A549 (cell line): ENCODE data around the gene CHTOP. TPM values are rescaled to one million over a fixed set of nuclear protein-coding genes. Genes with fewer than 3 reads are reported as not detected.

Experiments
- ATAC-seq, 2 experiments: fragments of 200-7000 bp in 1 of 2; fragments of >200 bp in 1 of 2; cut with Nextera tagmentation in 1 of 2; cut with Tn5 transposase in 1 of 2; 3 replicates each; pipeline versions ENCODE4 v1.8.0 to v1.9.1; 2018 to 2020; ENCODE audit warnings: mild to moderate bottlenecking in 1 of 2, moderate library complexity in 1 of 2
- CTCF ChIA-PET: fragments of 300-600 bp; sonication (Branson Sonifier 250); formaldehyde crosslinking; extraction: SDS; loops from one replicate; lab custom pipeline; 2021; ENCODE audit warnings: antibody characterized with exemption, inconsistent platforms; lab: Yijun Ruan, JAX
- POLR2A ChIA-PET: fragments of 350-600 bp; formaldehyde crosslinking; extraction: SDS; loops from one replicate; lab custom pipeline; 2021; ENCODE audit warnings: antibody characterized with exemption, inconsistent platforms; lab: Yijun Ruan, JAX
- DNase-seq, 2 experiments: peaks; one replicate each; pipeline versions ENCODE4 v3.0.0 to v3.0.0-alpha.2; 2011 to 2016; ENCODE audit warnings: low read depth in 1 of 2, low spot score in 1 of 2
- FAIRE-seq: peaks from 2 replicates; lab custom pipeline; 2011; peaks lifted over from hg19 to GRCh38; lab: Jason Lieb, UNC
- H3K27ac ChIP-seq, 2 experiments: fragments of >200 bp; sonication (Bioruptor Twin); formaldehyde crosslinking; 3 replicates each; pipeline ENCODE4 v1.5.1; 2016 to 2017
- H3K4me1 ChIP-seq: fragments of >200 bp; sonication (Bioruptor Twin); formaldehyde crosslinking; 3 replicates; pipeline ENCODE4 v1.6.1; 2016
- H3K4me2 ChIP-seq: fragments of >200 bp; sonication (Bioruptor Twin); formaldehyde crosslinking; 3 replicates; pipeline ENCODE4 v1.6.1; 2016
- H3K4me3 ChIP-seq: fragments of >200 bp; sonication (Bioruptor Twin); formaldehyde crosslinking; 3 replicates; pipeline ENCODE4 v1.5.1; 2016
- H3K9me3 ChIP-seq: fragments of >200 bp; sonication (Bioruptor Twin); formaldehyde crosslinking; 3 replicates; pipeline ENCODE4 v1.6.1; 2016
- BCL3 ChIP-seq: fragments of >200 bp; sonication (Bioruptor Twin); formaldehyde crosslinking; IDR thresholded peaks from 3 replicates; pipeline ENCODE4 v1.6.1; 2016
- CTCF ChIP-seq: fragments of >200 bp; sonication (Bioruptor Twin); formaldehyde crosslinking; IDR thresholded peaks from 3 replicates; pipeline ENCODE4 v1.5.1; 2016
- E2F6 ChIP-seq: IDR thresholded peaks from 2 replicates; pipeline ENCODE4 v1.6.1; 2012; ENCODE audit warnings: low read depth, borderline replicate concordance
- JUN ChIP-seq, 2 experiments: fragments of >200 bp; sonication (Bioruptor Twin); formaldehyde crosslinking; IDR thresholded peaks; 2 replicates in 1 of 2; 3 replicates in 1 of 2; pipeline ENCODE4 v1.6.1; 2016 to 2017
- KDM1A ChIP-seq: fragments of 200-600 bp; sonication (generic); IDR thresholded peaks from 2 replicates; pipeline ENCODE4 v1.6.1; 2016; ENCODE audit warnings: low read depth, mild to moderate bottlenecking
- MAX ChIP-seq: IDR thresholded peaks from 2 replicates; pipeline ENCODE4 v1.6.1; 2012
- MYC ChIP-seq: IDR thresholded peaks from 2 replicates; pipeline ENCODE4 v1.6.1; 2012; ENCODE audit warnings: mild to moderate bottlenecking, inconsistent platforms, low read length, improper control_type of control experiment, borderline replicate concordance
- NPAS2 ChIP-seq: fragments of 250-450 bp; sonication (Bioruptor Pico); IDR thresholded peaks from 2 replicates; pipeline ENCODE4 v1.8.0; 2022; ENCODE audit warnings: mild to moderate bottlenecking, moderate library complexity, borderline replicate concordance
- POLR2A ChIP-seq: IDR thresholded peaks from 2 replicates; pipeline ENCODE4 v1.6.1; 2012; ENCODE audit warnings: mild to moderate bottlenecking, low read length
- RAD21 ChIP-seq, 2 experiments: fragments of >200 bp in 1 of 2; sonication (Bioruptor Twin) in 1 of 2; formaldehyde crosslinking in 1 of 2; IDR thresholded peaks in 1 of 2; conservative IDR thresholded peaks in 1 of 2; 2 replicates in 1 of 2; 3 replicates in 1 of 2; pipeline ENCODE4 v1.6.1; 2012 to 2018; ENCODE audit warnings: inconsistent platforms in 1 of 2
- REST ChIP-seq: fragments of 200-600 bp; sonication (generic); IDR thresholded peaks from 2 replicates; pipeline ENCODE4 v1.6.1; 2016; ENCODE audit warnings: antibody characterized with exemption, mild to moderate bottlenecking, moderate library complexity
- SMC3 ChIP-seq: fragments of >200 bp; sonication (Bioruptor Twin); formaldehyde crosslinking; IDR thresholded peaks from 3 replicates; pipeline ENCODE4 v1.6.1; 2018; ENCODE audit warnings: inconsistent platforms
- ZFP36 ChIP-seq: fragments of 450-650 bp; IDR thresholded peaks from 2 replicates; pipeline ENCODE4 v1.6.1; 2014; ENCODE audit warnings: borderline replicate concordance; ENCODE audit not compliant: partially characterized antibody
- WGBS: methylation state at CpG from one replicate; pipeline ENCODE4 v1.1.6; 2017; ENCODE audit errors: missing lambda C conversion rate; 5-methylcytosine and 5-hydroxymethylcytosine counted together
- polyA plus RNA-seq, 4 experiments: library from polyadenylated mRNA; depleted of rRNA in 3 of 4; stranded (reverse); fragments of >200 nt; fragmentation: RNase III in 1 of 4; extraction: RNeasy Plus Mini Kit Qiagen cat#74134 plus additional on column Dnase treatment in 1 of 4; gene quantifications; 2 replicates in 3 of 4; 3 replicates in 1 of 4; pipeline ENCODE4 v1.2.3, GENCODE V29; 2011 to 2017

The CHTOP gene
- polyA plus RNA-seq, 2 of the 4 experiments (the other 2 are of a cell fraction), result 79.2 to 98.1 TPM

GRCh38 chr1:153626904-153627714 lies 6.8 kb upstream of the CHTOP start, which contains the start of gene S100A13:
Gene S100A13 (minus strand): TSS chr1:153627505. CDS start chr1:153626472, 1,033 bp downstream.
- CTCF ChIA-PET, result interaction anchor here (0.6 to 18.3 kb wide), 37 partner anchors 11 to 274 kb away, joined by 3 to 253 read pairs (median 8); partner anchors contain the start of genes ILF2, S100A14, S100A16 and S100A6
- Histone ChIP-seq H3K4me1 (peaks cover 18% of the 10 kb centered on the region), H3K4me3 (peak within 1 kb of the TSS; percentile 57), H3K9me3 (no peaks in the 10 kb centered on the region), H3K4me2 (peak within 1 kb of the TSS; percentile 97), H3K27ac (peak within 1 kb of the TSS; percentile 92)
- POLR2A ChIA-PET, result interaction anchor here (0.7 to 2.9 kb wide), 17 partner anchors 8 to 336 kb away, joined by 3 to 39 read pairs (median 4); partner anchors contain the start of genes S100A14, S100A16, S100A6 and SLC39A1
- peak; percentile 80 to 87 for ATAC-seq
- FAIRE-seq, result no peak
- 3% methylated on average over 20 of the region's 28 CpGs for WGBS
- TF ChIP-seq JUN (IDR thresholded peaks at IDR 0.05) (peak in 1 of 2 experiments; percentile 50; a peak in 1 of 5 replicates), POLR2A (peak; percentile 75), ZFP36 (no peak), NPAS2 (no peak), BCL3 (0 out of 3 replicates have a peak, but pooled peaks have one; percentile 53), SMC3 (peak; percentile 69), KDM1A (no peak), E2F6 (peak; percentile 62; the same call in 1 of the 2 replicates), CTCF (peak; percentile 73), MYC (peak; percentile 34; the same call in 1 of the 2 replicates), REST (no peak), RAD21 (conservative IDR thresholded peaks at IDR 0.05 in 1 of 2, IDR thresholded peaks at IDR 0.05 in 1 of 2) (peak; percentile 54 to 72), MAX (peak; percentile 55)
- peak; percentile 85 to 91 for DNase-seq
